HT1080 (cell line): Measurements from ENCODE around the gene ZNF223. TPM values are rescaled to one million over a fixed set of nuclear protein-coding genes. Genes with fewer than 3 reads are reported as not detected.

Source experiments
- DNase-seq: peaks from one replicate; pipeline ENCODE4 v3.0.0-alpha.2; 2015; ENCODE audit warnings: low read depth
- polyA plus RNA-seq, 2 experiments: library from polyadenylated mRNA; depleted of rRNA; stranded (reverse); fragments of >200 nt; gene quantifications; 2 replicates each; pipeline ENCODE4 v1.2.3, GENCODE V29; 2015
- total RNA-seq: library from RNA; depleted of rRNA; stranded (reverse); fragments of >200 nt; shearing (Covaris generic); gene quantifications from 2 replicates; pipeline ENCODE4 v1.2.3, GENCODE V29; 2014; rRNA removed

Gene ZNF223
- total RNA-seq: 4.2 and 6.1 TPM in 2 replicates
- polyA plus RNA-seq (2015; cell fraction: cytosol; rRNA removed): 4.1 and 4.4 TPM in 2 replicates
- polyA plus RNA-seq (2015; cell fraction: nucleus; rRNA removed): 12.2 and 13.1 TPM in 2 replicates

- peak; percentile 93 for DNase-seq
These were observed at the start of gene ZNF223 for GRCh38 chr19:44051650-44052402. TSS of gene ZNF223 (plus strand) at chr19:44052036. CDS start at chr19:44055177, 3,141 bp downstream.

- no peak for DNase-seq
These were observed 49.6 kb upstream of the ZNF223 start for GRCh38 chr19:44002212-44002565.

GRCh38 chr19:44002566-44003460 is 49.0 kb upstream of the ZNF223 start, which contains the start of gene ZNF230:
TSS of gene ZNF230 (plus strand) at chr19:44002957. CDS start at chr19:44007079, 4,122 bp downstream.
- peak; percentile 91 for DNase-seq

- peak; percentile 18 for DNase-seq
These were observed 48.3 kb upstream of the ZNF223 start for GRCh38 chr19:44003461-44004009.

- no peak for DNase-seq
These were observed 45.9 kb upstream of the ZNF223 start for GRCh38 chr19:44005973-44006372.

GRCh38 chr19:44007473-44007872 is 44.4 kb upstream of the ZNF223 start:
- no peak for DNase-seq

- DNase-seq: no peak
These were observed 41.4 kb upstream of the ZNF223 start for GRCh38 chr19:44010468-44010867.

GRCh38 chr19:44019498-44019897 is 32.3 kb upstream of the ZNF223 start:
- no peak for DNase-seq

- no peak for DNase-seq
These were observed 30.6 kb upstream of the ZNF223 start for GRCh38 chr19:44021221-44021620.

- no peak for DNase-seq
These were observed 27.0 kb upstream of the ZNF223 start for GRCh38 chr19:44024900-44025216.

- peak; percentile 88 for DNase-seq
These were observed 26.5 kb upstream of the ZNF223 start, which contains the start of gene ZNF222 for GRCh38 chr19:44025217-44025936. TSS of gene ZNF222 (plus strand) at chr19:44025379. CDS start at chr19:44025437, 58 bp downstream.

- no peak for DNase-seq
These were observed 25.2 kb upstream of the ZNF223 start for GRCh38 chr19:44026622-44027021.

- no peak for DNase-seq
These were observed 19.7 kb upstream of the ZNF223 start for GRCh38 chr19:44032001-44032610.

- no peak for DNase-seq
These were observed 9.7 kb upstream of the ZNF223 start for GRCh38 chr19:44042147-44042546.

GRCh38 chr19:44050740-44051649 is 841 bp upstream of the ZNF223 start:
- no peak for DNase-seq

- no peak for DNase-seq
These were observed 4.0 kb downstream of the ZNF223 start for GRCh38 chr19:44055870-44056269.

- no peak for DNase-seq
These were observed 7.4 kb downstream of the ZNF223 start for GRCh38 chr19:44059229-44059628.

GRCh38 chr19:44061038-44061437 is 9.2 kb downstream of the ZNF223 start:
- DNase-seq: no peak

GRCh38 chr19:44066305-44066704 is 14.5 kb downstream of the ZNF223 start:
- DNase-seq: no peak

- DNase-seq: no peak
These were observed 17.6 kb downstream of the ZNF223 start for GRCh38 chr19:44069415-44069814.
